GM12878 (cell line): ENCODE results near the gene USP12. TPM values are rescaled to one million over a fixed set of nuclear protein-coding genes. Genes with fewer than 3 reads are reported as not detected.

ENCODE experiments used
- ASH2L ChIP-seq: fragments of 300-600, 200-600 bp; sonication (generic); IDR thresholded peaks from 2 replicates; pipeline ENCODE4 v1.6.1; 2017; ENCODE audit warnings: low read depth, mild to moderate bottlenecking, borderline replicate concordance
- BCL3 ChIP-seq: IDR thresholded peaks from 2 replicates; pipeline ENCODE4 v1.6.1; 2011; ENCODE audit warnings: borderline replicate concordance, low read depth, mild to moderate bottlenecking, moderate library complexity, low read length; ENCODE audit not compliant: insufficient read depth, poor library complexity, severe bottlenecking
- BHLHE40 ChIP-seq, 2 experiments: fragments of 450-650 bp in 1 of 2; IDR thresholded peaks; 2 replicates each; pipeline ENCODE4 v1.6.1; 2011 to 2017; ENCODE audit warnings: low read depth in 2 of 2, borderline replicate concordance in 1 of 2, improper control_type of control experiment in 1 of 2, low read length in 1 of 2, mild to moderate bottlenecking in 1 of 2
- BRCA1 ChIP-seq: IDR thresholded peaks from 2 replicates; pipeline ENCODE4 v1.6.1; 2011; ENCODE audit warnings: low read depth, low read length, improper control_type of control experiment
- DPF2 ChIP-seq: fragments of 450-650 bp; IDR thresholded peaks from 2 replicates; pipeline ENCODE4 v1.6.1; 2017; ENCODE audit warnings: mild to moderate bottlenecking
- ESRRA ChIP-seq: IDR thresholded peaks from 2 replicates; pipeline ENCODE4 v1.6.1; 2012; ENCODE audit warnings: mild to moderate bottlenecking, low read length, improper control_type of control experiment
- MEF2B ChIP-seq: fragments of 450-650 bp; IDR thresholded peaks from 2 replicates; pipeline ENCODE4 v1.6.1; 2018; ENCODE audit warnings: mild to moderate bottlenecking, moderate library complexity; ENCODE audit not compliant: partially characterized antibody, poor library complexity, severe bottlenecking
- MYB ChIP-seq: fragments of 150-350 bp; IDR thresholded peaks from 2 replicates; pipeline ENCODE4 v1.6.1; 2014; ENCODE audit warnings: mild to moderate bottlenecking, low read depth, low read length, borderline replicate concordance
- NBN ChIP-seq: fragments of 450-650 bp; IDR thresholded peaks from 2 replicates; pipeline ENCODE4 v1.6.1; 2016
- NFIC ChIP-seq: IDR thresholded peaks from 2 replicates; pipeline ENCODE4 v1.6.1; 2012; ENCODE audit warnings: low read depth, mild to moderate bottlenecking, inconsistent platforms, low read length, moderate library complexity
- NFYB ChIP-seq: IDR thresholded peaks from 2 replicates; pipeline ENCODE4 v1.6.1; 2011; ENCODE audit warnings: low read depth, mild to moderate bottlenecking, low read length, improper control_type of control experiment, moderate library complexity; ENCODE audit not compliant: insufficient read depth
- NKRF ChIP-seq: fragments of 450-650 bp; conservative IDR thresholded peaks from 2 replicates; pipeline ENCODE4 v1.6.1; 2017; ENCODE audit warnings: mild to moderate bottlenecking, moderate library complexity
- POLR2AphosphoS2 ChIP-seq: IDR thresholded peaks from 2 replicates; pipeline ENCODE4 v1.6.1; 2011; ENCODE audit warnings: low read depth, mild to moderate bottlenecking, low read length, improper control_type of control experiment, moderate library complexity
- POLR2AphosphoS5 ChIP-seq: IDR thresholded peaks from 2 replicates; pipeline ENCODE4 v1.6.1; 2011; ENCODE audit warnings: mild to moderate bottlenecking, low read length, inconsistent platforms
- SMAD5 ChIP-seq: IDR thresholded peaks from 2 replicates; pipeline ENCODE4 v1.6.1; 2016; ENCODE audit warnings: antibody characterized with exemption, low read depth
- STAT3 ChIP-seq: IDR thresholded peaks from 2 replicates; pipeline ENCODE4 v1.6.1; 2011; ENCODE audit warnings: low read depth, low read length, improper control_type of control experiment
- SUZ12 ChIP-seq: fragments of 200-600 bp; sonication (generic); IDR thresholded peaks from one replicate; pipeline ENCODE4 v1.6.1; 2018; ENCODE audit warnings: antibody characterized with exemption, mild to moderate bottlenecking; ENCODE audit not compliant: unreplicated experiment
- TAF1 ChIP-seq: IDR thresholded peaks from 2 replicates; pipeline ENCODE4 v1.6.1; 2011; ENCODE audit warnings: mild to moderate bottlenecking, low read depth, low read length, borderline replicate concordance
- TARDBP ChIP-seq: IDR thresholded peaks from 2 replicates; pipeline ENCODE4 v1.6.1; 2016; ENCODE audit warnings: borderline replicate concordance
- polyA plus RNA-seq, 11 experiments: library from polyadenylated mRNA; depleted of rRNA in 4 of 11; unstranded in 6 of 11; stranded (reverse) in 5 of 11; fragments of >200 nt; fragmentation: Nextera tagmentation in 4 of 11; fragmentation: Illumina TruSeq in 1 of 11; extraction: Ambion mirVana in 4 of 11; extraction: Trizol in 1 of 11; gene quantifications; 1 replicate in 1 of 11; 2 replicates in 10 of 11; pipeline versions ENCODE4 v1.2.1 to v1.2.3, GENCODE V29; 2011 to 2016; ENCODE audit warnings: inconsistent platforms in 2 of 11, missing spikeins in 2 of 11, low read depth in 1 of 11
- total RNA-seq, 4 experiments: library from RNA; depleted of rRNA in 3 of 4; stranded (reverse); fragments of >200 nt in 3 of 4; fragmentation: Illumina TruSeq in 1 of 4; extraction: Trizol in 1 of 4; gene quantifications; 2 replicates each; pipeline versions ENCODE4 v1.2.1 to v1.2.3, GENCODE V29; 2013 to 2021
- TF ChIP-seq, protein P1 (sequence below): fragments of 450-650 bp; IDR thresholded peaks from 2 replicates; pipeline ENCODE4 v1.6.1; 2017; ENCODE audit warnings: mild to moderate bottlenecking, moderate library complexity
- TF ChIP-seq, protein P2 (sequence below), 3 experiments: IDR thresholded peaks in 2 of 3; conservative IDR thresholded peaks in 1 of 3; 2 replicates each; pipeline ENCODE4 v1.5.1; 2011; ENCODE audit warnings: low read depth in 3 of 3, low read length in 3 of 3, mild to moderate bottlenecking in 3 of 3, control low read depth in 2 of 3, moderate library complexity in 2 of 3, inconsistent platforms in 1 of 3, mixed read lengths in 1 of 3; ENCODE audit not compliant: control insufficient read depth in 2 of 3, insufficient read depth in 1 of 3; ENCODE audit errors: extremely low read depth in 1 of 3

Gene USP12
- total and polyA plus RNA-seq, 10 of the 15 experiments (the other 5 are each of a cell fraction or from before 2014, with no cell fraction given): 3.5 to 32.2 (median 24.6) TPM

DNA sequence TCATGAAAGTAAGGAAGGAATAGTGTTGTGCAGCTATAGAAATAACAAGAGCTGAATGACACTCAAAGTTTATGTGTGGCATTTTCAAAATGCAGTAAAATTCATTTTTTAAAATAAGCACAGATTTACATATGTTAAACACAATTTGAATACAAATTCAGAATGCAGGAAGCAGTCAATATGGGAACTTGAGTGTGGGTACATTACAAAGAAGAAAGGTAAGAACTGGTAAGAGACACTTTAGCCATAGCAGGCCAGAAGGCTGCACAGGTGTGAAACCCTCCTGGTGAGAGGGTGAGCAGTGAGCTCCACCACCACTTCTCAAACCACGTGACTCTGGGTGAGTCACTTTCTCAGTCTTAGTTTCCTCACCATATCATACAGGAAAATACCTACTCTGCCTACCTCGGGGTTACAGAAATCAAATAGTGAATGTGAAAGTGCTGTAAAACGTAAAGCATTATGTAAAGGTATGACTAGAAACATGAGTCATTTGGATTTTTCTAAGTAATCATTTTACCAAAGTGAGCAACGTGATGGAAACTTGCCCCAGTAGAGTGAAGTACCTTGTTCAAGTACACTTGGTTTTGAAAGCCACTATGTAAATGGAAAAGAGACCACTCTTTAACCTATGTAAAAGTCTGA lies 40.5 kb downstream of the USP12 start (continued):
- TF ChIP-seq DPF2 (peak; percentile 93), NFYB (no peak), POLR2AphosphoS2 (no peak), ESRRA (no peak), BCL3 (no peak), SUZ12 (no peak), BRCA1 (no peak), TAF1 (no peak), BHLHE40 (IDR thresholded peaks at IDR 0.05; ENCODE audit: borderline replicate concordance in 1 of 2, low read depth in 2 of 2, low read length in 1 of 2) (peak; percentile 97), SMAD5 (no peak), POLR2AphosphoS5 (peak; percentile 40; the same call in 1 of the 2 replicates), MYB (no peak), ASH2L (no peak), MEF2B (peak; percentile 79), NFIC (peak; percentile 99), TARDBP (peak; percentile 40; the same call in 1 of the 2 replicates), NBN (peak; percentile 95), NKRF (no peak), STAT3 (peak; percentile 96; the same call in 1 of the 2 replicates)
- TF ChIP-seq, protein P1, sequence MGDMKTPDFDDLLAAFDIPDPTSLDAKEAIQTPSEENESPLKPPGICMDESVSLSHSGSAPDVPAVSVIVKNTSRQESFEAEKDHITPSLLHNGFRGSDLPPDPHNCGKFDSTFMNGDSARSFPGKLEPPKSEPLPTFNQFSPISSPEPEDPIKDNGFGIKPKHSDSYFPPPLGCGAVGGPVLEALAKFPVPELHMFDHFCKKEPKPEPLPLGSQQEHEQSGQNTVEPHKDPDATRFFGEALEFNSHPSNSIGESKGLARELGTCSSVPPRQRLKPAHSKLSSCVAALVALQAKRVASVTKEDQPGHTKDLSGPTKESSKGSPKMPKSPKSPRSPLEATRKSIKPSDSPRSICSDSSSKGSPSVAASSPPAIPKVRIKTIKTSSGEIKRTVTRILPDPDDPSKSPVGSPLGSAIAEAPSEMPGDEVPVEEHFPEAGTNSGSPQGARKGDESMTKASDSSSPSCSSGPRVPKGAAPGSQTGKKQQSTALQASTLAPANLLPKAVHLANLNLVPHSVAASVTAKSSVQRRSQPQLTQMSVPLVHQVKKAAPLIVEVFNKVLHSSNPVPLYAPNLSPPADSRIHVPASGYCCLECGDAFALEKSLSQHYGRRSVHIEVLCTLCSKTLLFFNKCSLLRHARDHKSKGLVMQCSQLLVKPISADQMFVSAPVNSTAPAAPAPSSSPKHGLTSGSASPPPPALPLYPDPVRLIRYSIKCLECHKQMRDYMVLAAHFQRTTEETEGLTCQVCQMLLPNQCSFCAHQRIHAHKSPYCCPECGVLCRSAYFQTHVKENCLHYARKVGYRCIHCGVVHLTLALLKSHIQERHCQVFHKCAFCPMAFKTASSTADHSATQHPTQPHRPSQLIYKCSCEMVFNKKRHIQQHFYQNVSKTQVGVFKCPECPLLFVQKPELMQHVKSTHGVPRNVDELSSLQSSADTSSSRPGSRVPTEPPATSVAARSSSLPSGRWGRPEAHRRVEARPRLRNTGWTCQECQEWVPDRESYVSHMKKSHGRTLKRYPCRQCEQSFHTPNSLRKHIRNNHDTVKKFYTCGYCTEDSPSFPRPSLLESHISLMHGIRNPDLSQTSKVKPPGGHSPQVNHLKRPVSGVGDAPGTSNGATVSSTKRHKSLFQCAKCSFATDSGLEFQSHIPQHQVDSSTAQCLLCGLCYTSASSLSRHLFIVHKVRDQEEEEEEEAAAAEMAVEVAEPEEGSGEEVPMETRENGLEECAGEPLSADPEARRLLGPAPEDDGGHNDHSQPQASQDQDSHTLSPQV: peak; percentile 90
- TF ChIP-seq, protein P2, sequence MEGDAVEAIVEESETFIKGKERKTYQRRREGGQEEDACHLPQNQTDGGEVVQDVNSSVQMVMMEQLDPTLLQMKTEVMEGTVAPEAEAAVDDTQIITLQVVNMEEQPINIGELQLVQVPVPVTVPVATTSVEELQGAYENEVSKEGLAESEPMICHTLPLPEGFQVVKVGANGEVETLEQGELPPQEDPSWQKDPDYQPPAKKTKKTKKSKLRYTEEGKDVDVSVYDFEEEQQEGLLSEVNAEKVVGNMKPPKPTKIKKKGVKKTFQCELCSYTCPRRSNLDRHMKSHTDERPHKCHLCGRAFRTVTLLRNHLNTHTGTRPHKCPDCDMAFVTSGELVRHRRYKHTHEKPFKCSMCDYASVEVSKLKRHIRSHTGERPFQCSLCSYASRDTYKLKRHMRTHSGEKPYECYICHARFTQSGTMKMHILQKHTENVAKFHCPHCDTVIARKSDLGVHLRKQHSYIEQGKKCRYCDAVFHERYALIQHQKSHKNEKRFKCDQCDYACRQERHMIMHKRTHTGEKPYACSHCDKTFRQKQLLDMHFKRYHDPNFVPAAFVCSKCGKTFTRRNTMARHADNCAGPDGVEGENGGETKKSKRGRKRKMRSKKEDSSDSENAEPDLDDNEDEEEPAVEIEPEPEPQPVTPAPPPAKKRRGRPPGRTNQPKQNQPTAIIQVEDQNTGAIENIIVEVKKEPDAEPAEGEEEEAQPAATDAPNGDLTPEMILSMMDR (IDR thresholded peaks at IDR 0.05 in 2 of 3, conservative IDR thresholded peaks at IDR 0.05 in 1 of 3; ENCODE audit: control insufficient read depth in 2 of 3, extremely low read depth in 1 of 3, insufficient read depth in 1 of 3, low read depth in 3 of 3, low read length in 3 of 3): no peak
